Loucy (cell line): Measurements from ENCODE around the gene MEOX1.

Experiments used
- CTCF ChIP-seq: fragments of 200-600 bp; sonication (generic); conservative IDR thresholded peaks from 2 replicates; pipeline ENCODE4 v1.5.1; 2014; ENCODE audit warnings: mild to moderate bottlenecking, antibody characterized with exemption, low read length
- EZH2phosphoT487 ChIP-seq: fragments of 200-600 bp; IDR thresholded peaks from 2 replicates; pipeline ENCODE4 v1.6.1; 2018; ENCODE audit warnings: antibody characterized with exemption, mild to moderate bottlenecking, moderate library complexity, borderline replicate concordance

- no peak for TF ChIP-seq CTCF
- no peak for TF ChIP-seq EZH2phosphoT487
Observed at GRCh38 chr17:43709210-43709609, 47.5 kb upstream of the MEOX1 start.
